NCI-H1105 treated with DMSO at 0.1 percent for 48 hours (cell line): ENCODE data around the gene TUBB2A.
A peak's percentile ranks its signal among the peaks of the same experiment; 100 is the strongest.
"Not testable (repeated sequence)": the region's sequence is repeated elsewhere in the genome, so short reads cannot be mapped to it uniquely, and the experiment has no call there.

Source experiments
- DNase-seq: peaks from one replicate; lab custom pipeline; 2025; lab: John Stamatoyannopoulos, UW

The TUBB2A gene

GRCh38 chr6:3157131-3157933 lies at the start of gene TUBB2A:
TSS of gene TUBB2A (minus strand) at chr6:3157544. CDS start at chr6:3157463, 81 bp downstream.
- DNase-seq = peak; percentile 60

GRCh38 chr6:3206339-3207015 lies 49.1 kb upstream of the TUBB2A start:
- no peak for DNase-seq

GRCh38 chr6:3205913-3206312 lies 48.6 kb upstream of the TUBB2A start:
- DNase-seq = no peak

GRCh38 chr6:3204921-3205320 lies 47.6 kb upstream of the TUBB2A start:
- no peak for DNase-seq

- DNase-seq = no peak
These were observed 45.8 kb upstream of the TUBB2A start for GRCh38 chr6:3202999-3203696.

- DNase-seq = no peak
These were observed 44.0 kb upstream of the TUBB2A start for GRCh38 chr6:3201388-3201787.

GRCh38 chr6:3200682-3201081 lies 43.3 kb upstream of the TUBB2A start:
- DNase-seq = no peak

GRCh38 chr6:3199382-3199781 lies 42.0 kb upstream of the TUBB2A start:
- DNase-seq = no peak

GRCh38 chr6:3197734-3198133 lies 40.4 kb upstream of the TUBB2A start:
- DNase-seq = not testable (repeated sequence)

GRCh38 chr6:3196770-3197169 lies 39.4 kb upstream of the TUBB2A start:
- DNase-seq = no peak

- no peak for DNase-seq
These were observed 38.6 kb upstream of the TUBB2A start for GRCh38 chr6:3195695-3196497.

GRCh38 chr6:3195420-3195694 lies 38.0 kb upstream of the TUBB2A start:
- no peak for DNase-seq

- DNase-seq = peak; percentile 39
These were observed 37.4 kb upstream of the TUBB2A start for GRCh38 chr6:3194535-3195419.

GRCh38 chr6:3193102-3193849 lies 35.9 kb upstream of the TUBB2A start:
- no peak for DNase-seq

GRCh38 chr6:3190779-3191178 lies 33.4 kb upstream of the TUBB2A start:
- DNase-seq = no peak

GRCh38 chr6:3190056-3190455 lies 32.7 kb upstream of the TUBB2A start:
- no peak for DNase-seq

GRCh38 chr6:3189192-3189591 lies 31.8 kb upstream of the TUBB2A start:
- not testable (repeated sequence) for DNase-seq

- DNase-seq = no peak
These were observed 30.9 kb upstream of the TUBB2A start for GRCh38 chr6:3188262-3188661.

- no peak for DNase-seq
These were observed 29.6 kb upstream of the TUBB2A start for GRCh38 chr6:3186974-3187382.

GRCh38 chr6:3183066-3183465 lies 25.7 kb upstream of the TUBB2A start:
- no peak for DNase-seq

GRCh38 chr6:3181105-3181504 lies 23.8 kb upstream of the TUBB2A start:
- no peak for DNase-seq
